Measurements from ENCODE around the gene STK33.
A peak's percentile ranks its signal among the peaks of the same experiment; 100 is the strongest.
"Not testable (repeated sequence)": the region's sequence is repeated elsewhere in the genome, so short reads cannot be mapped to it uniquely, and the experiment has no call there.

Gene STK33

DNA sequence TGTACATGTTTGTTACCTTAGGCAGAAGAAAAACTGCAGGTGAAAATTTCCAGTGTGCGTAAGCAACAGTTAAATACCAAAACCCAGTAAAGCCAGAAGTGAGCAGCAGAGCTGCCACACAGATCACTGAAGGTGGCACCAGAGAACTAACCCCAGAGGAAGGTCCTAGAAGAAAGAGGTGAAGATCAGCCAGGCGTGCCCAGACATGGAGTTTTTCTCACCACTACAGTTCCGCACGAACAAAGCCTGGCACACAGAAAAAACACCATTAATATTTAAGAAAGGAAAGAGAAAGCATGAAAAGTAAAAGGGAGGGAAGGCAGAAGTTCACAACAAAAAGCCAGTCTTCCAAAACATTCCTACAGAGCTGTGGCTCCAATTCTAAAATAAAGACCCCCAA, 60.7 kb downstream of the STK33 start:
- DNase-seq = no peak

DNA sequence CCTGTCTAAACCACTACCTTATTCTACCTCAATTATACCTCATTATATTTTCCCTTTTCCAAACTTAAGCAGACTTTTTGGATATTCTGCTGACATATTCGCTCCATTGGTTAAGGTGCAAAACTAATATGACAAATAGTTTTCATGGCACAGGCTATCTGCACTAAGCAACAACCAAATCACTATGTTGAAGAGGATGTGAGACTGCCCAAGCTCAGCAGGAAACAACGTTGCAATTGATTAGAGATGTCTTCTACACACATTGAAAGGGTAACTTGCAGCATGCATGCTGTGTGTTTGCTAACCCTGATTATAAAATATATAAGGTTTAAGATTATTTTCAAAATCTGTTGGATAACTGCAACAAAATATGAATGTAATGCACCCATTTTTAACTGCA, 61.6 kb downstream of the STK33 start:
- no peak for DNase-seq

DNA sequence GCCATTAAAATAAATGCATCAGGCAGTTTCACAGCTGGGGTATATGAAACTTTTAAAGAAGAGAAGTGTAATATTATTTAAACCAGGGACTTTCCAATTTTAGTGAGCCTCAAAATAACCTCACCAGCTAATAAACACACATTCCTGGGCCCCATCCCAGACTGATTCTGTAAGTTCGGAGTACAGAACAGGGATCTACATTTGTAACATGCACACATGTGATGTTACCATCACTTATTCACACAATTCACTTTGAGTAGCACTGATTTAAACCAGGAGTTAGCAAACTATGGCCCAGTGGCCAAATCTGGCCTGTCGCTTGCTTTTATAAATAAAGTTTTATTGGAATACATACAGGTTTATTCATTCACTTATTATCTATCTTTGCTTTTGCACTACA, 62.0 kb downstream of the STK33 start:
- no peak for DNase-seq

DNA sequence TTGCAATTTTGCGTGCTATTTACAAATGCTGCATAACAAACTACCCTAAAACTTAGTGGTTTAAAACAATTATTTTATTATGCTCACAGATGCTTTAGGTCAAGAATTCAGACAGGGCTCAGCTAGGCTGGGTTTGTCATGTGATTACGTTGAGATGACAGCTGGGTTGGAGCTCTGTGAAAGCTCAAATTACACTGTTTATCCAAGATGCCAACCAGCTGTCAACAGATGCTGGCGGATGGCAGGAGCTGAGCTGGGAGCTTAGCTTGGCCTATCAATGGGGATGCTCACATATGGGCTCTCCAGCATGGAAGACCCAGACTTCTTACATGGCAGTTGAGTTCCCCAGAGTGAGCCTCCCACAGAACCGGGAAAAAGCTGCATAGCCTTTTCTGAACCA, 62.7 kb downstream of the STK33 start:
- DNase-seq = no peak

DNA sequence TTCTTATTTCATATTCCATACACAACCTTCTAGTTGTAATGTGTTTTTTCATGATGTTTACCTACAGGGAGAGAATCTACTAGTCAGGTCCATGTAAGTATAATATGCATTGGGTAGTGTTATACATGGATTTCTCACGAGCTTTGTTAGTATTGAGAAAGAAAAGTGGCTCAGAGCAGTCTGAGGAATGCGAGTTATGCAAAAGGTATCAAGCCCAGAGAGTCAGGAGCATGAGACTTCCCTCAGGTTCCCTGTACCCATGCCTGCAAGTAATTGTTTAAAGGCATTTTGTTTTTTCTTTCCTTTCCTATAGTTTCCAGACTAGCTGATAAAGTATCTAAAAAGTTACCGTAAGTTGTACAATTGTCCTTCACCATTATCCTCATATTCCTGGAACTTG, 66.1 kb downstream of the STK33 start:
- DNase-seq = no peak

DNA sequence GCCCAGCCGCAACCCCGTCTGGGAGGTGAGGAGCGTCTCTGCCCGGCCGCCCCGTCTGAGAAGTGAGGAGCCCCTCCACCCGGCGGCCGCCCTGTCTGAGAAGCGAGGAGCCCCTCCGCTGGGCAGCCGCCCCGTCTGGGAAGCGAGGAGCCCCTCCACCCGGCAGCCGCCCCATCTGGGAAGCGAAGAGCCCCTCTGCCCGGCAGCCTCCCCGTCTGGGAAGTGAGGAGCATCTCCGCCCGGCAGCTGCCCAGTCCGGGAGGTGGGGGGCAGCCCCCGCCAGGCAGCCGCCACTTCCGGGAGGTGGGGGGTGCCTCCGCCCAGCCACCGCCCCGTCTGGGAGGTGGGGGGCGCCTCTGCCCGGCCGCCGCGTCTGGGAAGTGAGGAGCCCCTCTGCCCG, 70.6 kb downstream of the STK33 start:
- no peak for DNase-seq

DNA sequence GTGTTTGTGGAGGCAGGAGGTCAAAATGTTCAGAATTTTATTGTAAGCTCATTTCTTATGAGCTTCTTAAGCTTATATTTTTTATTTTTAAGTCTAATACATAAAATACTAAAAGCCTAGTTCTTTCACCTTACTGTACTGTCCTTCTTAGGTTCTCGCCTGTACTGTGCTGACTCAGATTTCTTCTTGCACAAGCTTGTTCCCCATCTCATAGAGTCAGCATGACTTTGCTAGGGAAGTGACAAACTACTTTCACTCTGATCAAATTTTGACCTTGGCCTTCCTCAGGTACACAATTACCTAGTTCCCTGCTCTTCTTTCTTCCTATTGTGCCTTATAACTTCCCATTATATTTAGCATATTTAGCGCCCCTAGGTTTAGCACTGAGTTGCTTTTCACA, 81.5 kb downstream of the STK33 start:
- no peak for DNase-seq

DNA sequence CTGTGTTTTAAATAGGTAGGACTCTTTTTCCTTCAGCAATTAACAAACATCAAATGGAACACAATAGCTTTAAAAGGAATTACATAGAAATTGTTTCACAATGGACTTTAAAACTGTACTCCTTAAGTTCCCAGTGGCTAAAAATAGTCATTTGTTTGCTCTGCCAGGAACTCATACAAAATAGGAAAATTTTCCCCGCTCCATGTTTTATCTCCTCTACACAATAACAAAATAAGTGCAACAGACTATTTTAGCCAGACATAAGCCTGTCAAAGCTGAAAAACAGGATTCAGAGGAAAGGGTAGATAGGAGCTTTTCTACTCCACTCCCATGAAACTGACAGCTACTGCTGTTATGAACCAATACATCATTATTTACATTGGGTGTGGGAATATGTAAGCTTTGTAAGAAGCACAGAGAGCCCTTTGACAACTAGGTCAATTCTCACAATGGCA, 90.1 kb downstream of the STK33 start:
- DNase-seq = no peak

DNA sequence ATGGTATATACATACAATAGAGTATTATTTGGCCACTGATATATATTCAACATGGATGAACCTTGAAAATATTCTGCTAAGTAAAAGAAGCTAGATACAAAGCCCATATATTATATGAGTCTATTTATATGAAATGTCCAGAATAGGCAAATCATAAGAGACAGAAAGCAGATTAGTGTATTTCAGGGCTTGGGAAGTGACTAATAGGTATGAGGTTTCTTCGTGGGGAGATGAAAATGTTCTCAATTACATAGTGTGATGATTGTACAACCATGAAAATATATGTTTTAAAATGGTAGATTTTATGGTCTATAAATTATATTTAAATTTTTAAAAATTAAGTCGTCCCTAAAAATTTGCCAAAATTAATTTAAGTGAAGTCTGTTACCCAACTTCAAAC, 92.2 kb downstream of the STK33 start:
- peak; percentile 35 for DNase-seq

DNA sequence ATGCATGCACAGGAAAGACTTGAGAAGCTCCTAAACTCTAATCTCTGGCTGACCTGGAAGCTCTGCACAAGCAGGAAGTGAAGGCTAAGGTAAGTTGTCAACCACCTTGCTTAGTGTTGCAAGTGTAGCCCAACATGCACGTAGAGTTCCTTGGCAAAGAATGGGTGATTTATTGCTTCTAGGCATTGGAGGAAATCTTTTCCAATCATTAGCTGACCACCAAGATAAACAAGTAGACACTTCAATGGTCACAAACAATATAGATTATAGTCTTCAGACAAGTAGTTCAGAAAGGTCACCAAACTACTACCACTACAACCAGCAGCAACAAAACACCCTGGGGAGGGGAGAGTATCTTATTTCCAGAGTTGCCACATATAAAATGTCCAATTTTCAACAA, 105.6 kb downstream of the STK33 start:
- DNase-seq = no peak

DNA sequence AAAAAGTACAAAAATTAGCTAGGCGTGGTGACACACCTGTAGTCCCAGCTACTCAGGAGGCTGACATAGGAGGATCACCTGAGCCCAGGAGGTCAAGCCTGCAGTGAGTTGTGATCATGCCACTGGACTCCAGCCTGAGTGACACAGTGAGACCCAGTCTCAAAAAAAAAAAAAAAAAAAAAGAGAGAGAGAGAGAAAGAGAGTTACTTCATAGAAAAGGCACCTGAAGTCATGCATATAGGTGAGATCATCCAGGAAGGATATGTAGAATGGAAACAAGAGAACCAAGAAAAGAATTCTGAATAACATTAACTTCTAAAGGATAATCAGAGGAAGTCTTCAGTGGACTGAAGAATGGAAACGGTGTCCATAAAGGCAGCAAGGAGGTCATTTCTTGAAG, 106.8 kb downstream of the STK33 start:
- DNase-seq = no peak

DNA sequence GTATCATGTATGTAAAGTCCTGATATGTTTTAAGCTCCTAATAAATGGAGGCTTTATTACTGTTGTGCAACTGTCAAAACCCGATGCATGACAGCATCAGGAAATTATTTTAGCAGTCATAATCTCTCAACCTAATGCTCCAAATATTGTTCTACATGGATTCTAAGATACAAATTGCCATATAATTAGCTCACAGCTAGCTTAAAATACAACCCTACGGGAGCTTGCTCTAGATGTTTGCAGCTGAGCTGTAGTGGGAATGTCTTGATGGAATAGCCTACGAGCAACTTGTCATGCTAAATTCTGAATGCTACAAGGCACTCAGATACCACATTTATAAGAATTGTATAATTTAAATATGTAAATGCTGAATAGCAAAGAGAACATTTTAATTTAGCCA, 109.8 kb downstream of the STK33 start:
- no peak for DNase-seq

DNA sequence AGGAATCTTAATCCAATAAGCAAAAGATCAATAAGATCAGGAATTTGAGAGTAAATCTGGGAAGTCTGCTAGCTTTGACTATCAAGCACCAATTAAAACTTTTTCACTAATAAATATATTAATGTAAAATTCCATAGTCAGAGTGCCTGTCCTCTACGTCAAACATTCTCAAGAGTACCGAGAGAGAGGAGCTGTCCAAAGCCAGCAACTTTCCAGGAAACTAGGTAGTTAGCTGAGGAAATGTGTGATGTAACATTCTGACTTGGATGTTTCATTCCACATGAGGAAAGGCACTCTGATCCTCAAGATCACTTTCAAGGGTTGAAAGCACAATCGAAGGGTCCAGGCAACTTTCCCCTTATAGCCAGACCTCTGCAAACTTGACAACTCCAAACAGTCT, 113.2 kb downstream of the STK33 start:
- DNase-seq = no peak

DNA sequence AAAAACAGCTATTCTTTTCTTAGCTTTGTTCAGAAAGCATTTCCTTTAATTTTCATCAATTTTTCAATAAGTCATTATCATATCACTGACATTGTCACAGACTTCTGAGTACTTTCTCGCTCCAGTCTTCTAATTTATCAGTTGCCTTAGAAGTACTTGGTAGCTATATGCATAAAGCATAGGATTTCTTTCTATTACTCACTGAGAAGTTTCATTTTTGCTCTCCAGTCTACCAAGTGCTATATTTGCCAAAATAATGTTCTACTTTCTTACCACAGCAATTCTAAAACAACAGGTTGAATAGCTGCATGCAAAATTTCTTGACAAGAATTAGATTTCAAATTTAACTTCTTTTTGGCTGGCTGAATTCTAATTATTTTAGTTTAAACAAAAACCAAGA, 116.3 kb downstream of the STK33 start:
- DNase-seq = no peak

DNA sequence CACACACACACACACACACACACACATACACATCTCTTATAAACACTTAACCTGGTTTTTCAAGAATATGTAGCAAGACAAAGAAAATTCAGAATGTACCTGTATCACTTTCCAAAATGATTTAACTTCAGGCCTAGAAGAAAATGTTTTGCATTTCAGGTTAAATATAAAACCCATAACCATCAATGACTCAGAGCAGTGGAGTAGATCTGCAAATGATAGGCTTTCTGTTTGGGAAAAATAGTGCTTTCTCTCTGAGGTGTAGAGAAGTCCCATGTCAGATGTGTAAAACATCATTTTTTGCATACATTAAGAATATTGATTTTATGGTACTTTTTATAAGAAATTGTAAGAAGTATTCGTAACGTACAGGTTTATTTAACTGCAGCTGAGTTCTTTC, 116.9 kb downstream of the STK33 start:
- no peak for DNase-seq

DNA sequence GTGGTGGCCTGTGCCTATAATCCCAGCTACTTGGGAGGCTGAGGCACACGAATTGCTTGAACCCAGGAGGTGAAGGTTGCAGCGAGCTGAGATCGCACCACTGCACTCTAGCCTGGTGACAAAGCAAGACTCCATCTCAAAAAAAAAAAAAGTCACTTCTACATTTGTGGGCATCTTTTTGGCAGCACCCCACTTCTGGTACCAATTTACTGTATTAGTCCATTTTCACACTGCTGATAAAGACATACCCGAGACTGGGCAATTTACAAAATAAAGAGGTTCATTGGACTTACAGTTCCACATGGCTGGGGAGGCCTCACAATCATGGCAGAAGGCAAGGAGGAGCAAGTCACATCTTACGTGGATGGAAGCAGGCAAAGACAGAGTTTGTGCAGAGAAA, 126.2 kb downstream of the STK33 start:
- not testable (repeated sequence) for DNase-seq

DNA sequence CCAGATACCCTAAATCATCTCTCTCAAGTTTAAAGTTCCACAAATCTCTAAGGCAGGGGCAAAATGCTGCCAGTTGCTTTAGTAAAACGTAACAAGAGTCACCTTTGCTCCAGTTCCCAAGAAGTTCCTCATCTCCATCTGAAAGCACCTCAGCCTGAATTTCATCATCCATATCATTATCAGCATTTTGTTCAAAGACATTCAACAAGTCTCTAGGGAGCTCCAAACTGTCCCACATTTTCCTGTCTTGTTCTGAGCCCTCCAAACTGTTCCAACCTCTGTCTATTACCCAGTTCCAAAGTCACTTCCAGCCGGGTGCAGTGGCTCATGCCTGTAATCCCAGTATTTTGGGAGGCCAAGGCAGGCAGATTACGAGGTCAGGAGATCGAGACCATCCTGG, 126.7 kb downstream of the STK33 start:
- not testable (repeated sequence) for DNase-seq

DNA sequence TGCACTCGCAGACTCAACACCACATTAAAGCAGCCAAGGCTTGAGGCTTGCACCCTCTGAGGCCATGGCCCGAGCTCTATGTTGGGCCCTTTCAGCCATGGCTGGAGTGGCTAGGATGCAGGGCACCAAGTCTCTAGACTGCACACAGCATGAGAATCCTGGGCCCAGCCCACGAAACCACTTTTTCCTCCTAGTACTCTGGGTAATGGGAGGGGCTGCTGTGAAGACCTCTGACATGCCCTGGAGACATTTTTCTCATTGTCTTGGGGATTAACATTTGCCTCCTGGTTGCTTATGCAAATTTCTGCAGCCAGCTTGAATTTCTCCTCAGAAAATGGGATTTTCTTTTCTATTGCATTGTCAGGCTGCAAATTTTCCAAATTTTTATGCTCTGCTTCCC, 127.1 kb downstream of the STK33 start:
- not testable (repeated sequence) for DNase-seq

DNA sequence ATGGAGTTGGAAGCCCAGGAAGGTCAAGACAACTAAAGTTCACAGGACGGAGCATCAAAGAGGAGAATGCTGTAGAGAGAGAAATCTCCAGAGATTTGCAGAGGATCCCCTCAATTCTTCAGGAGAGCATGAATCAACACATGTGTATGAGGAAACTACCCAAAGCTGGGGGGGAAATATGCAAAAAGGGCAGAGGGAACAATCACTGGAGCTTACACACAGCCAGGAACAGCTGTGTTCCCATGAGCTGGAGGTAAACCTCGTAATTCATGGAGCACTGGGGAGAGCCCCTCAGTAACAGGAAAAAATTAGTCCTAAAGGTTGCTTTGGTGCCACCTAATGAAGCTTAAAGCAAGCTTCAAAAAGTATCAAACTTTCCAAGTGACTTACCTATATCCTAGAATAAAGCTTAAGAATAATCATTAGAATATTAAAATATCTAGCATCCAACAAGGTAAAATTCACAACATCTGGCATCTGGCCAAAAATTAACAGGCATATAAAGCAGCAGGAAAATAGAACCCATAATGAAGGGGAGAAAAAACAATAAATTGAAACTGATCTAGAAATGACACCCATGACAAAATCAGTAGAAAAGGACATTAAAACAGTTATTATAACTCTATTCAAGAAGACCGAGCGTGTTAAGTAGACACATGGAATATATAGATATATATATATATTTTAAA, 134.2 kb downstream of the STK33 start:
- DNase-seq = no peak

DNA sequence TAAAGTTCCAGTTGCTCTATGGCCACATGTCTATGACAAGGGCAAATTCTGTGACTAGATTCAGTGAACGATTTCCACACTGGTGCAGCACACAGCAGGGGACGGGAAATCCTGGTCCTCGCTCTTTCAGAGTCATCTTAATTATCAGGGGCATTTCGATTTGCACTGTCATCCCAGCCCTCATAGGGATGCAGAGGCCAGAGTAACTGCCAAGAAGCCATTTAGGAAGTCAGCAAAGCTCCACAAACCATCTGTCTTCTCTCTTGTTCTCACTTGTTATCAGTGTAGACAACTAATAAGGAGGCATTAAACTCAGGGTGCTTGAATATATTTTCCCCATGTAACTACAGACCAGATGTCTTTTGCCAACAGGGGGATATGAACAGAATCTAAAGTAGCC, 151.7 kb downstream of the STK33 start:
- no peak for DNase-seq

DNA sequence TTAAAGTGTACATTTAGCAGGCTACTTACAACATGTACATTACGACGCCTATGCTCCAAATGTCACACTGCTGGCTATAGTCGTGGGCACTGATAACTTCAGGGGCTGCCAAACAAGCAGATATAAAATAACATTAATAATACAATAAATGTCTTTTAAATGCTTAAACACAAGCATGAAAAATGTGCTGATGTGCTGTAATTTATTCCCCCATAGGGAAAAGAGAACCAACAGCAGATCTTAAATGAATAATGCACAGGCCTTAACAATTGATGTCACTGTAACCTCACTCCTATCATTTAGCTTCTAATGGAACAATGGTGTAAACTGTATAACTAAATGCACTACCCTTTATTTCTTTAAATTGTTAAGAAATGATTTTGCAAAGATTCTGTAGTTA, 153.4 kb downstream of the STK33 start:
- DNase-seq = no peak

DNA sequence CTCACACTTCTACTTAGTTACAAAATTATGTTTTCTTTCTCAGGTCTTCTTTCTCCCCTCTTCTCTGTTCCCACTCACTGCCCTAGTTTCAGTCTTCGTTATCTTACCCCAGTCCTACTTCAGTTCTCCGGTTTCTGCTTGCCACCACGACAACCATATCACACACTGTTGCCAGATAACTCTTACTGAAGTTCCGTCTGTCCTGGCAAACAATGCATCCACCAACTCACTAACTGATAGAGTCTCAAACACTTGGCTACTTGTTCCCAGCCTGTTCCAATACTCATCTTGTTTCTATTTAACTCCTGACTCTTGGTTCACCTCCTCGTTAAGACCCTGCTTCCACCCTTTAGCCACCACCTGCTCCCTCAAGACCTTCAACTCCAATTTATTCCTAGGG, 164.5 kb downstream of the STK33 start:
- no peak for DNase-seq

DNA sequence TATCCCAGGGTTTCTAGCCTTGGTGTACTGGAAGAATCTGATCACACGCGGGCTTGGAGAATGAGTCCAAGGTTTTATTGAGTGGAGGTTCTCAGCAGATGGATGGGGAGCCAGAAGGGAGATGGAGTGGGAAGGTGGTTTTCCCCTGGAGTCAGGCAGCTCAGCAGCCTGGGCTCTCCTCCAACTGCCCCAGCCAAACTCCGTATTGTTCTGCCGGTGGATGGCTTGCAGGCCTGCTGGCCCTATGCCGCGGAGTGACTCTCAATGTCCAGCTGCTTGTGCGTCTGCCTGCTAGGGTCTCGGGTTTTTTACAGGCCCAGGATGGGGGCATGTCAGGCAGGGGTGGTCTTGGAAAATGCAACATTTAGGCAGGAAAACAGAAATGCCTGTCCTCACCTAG, 168.0 kb downstream of the STK33 start:
- DNase-seq = no peak

DNA sequence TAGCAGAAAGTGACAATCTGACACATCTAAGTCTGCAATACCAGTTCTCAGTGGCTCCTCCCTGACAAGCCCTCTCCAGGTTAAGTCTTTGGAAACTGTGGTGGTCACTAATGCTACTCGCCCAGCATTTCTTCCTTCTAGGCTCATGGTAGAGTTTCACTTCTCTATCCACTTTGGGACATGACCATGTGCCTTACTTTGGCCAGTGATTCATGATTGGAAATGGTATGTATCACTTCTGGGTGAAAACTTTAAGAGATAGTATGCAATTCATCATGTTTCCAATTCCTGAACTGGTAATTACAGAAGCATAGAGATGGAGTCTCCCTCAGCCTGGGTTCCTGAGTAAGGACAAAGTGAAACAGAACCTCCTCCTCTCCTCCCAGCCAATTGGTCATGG, 178.8 kb downstream of the STK33 start:
- DNase-seq = no peak

DNA sequence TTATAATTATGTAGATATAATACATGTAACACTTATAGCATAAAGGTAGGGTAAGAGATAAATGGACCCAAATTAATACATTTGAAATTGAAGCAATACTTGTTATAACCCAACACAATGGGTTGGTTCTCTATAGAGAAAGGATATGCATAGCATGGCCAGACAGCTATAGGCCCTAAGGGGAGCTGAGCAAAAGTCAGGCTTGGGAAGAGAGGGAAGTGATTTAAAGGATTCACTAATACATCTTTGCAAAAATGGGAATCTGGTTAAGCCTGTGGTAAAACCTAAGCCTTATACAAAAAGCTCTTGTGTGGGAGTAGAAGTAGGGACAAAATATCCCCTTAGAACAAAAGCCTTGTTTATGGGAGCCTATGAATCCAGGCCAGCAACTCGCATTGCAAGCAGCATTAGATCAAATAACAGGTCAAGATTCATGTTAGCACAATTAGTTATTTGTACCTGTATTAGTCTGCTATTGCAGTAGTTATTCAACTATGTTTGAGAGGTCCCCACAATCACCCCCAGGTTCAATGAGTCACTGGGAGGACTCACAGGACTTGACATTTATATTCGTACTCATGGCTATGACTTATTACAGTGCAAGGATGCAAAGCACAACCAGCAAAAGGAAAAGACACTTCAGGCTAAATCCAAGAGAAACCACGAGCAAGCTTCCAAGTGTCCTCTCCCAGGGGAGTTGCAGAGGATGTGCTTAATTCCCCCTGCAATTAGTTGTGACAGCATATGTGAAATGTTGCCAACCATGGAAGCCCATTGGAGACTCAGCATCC, 185.7 kb downstream of the STK33 start:
- peak; percentile 3 for DNase-seq

Data from fibroblast of skin of right biceps (primary cell).